Mesenteric fat pad (tissue), 1 donor: Measurements from ENCODE around the gene DNAJB4. TPM values are rescaled to one million over a fixed set of nuclear protein-coding genes. Genes with fewer than 3 reads are reported as not detected.

ENCODE experiments used
- DNase-seq: peaks from one replicate; pipeline ENCODE4 v3.0.0-alpha.2; 2020; ENCODE audit warnings: low spot score
- total RNA-seq: library from RNA; stranded (reverse); fragmentation: NEBNext Ultra II Directional; extraction: Animal tissue kit (Norgen Biotek cat#: 25700); gene quantifications from one replicate; pipeline ENCODE4 v1.2.1, GENCODE V29; 2021
- donor health status: DM: yes; HTN: yes; CAD: no.

The DNAJB4 gene
- total RNA-seq, 1 donor from 2014 or later: 25.2 TPM

- DNase-seq: no peak
Observed at GRCh38 chr1:78036450-78036849, 31.7 kb downstream of the DNAJB4 start.

GRCh38 chr1:78038071-78038470, 33.3 kb downstream of the DNAJB4 start:
- no peak for DNase-seq

- no peak for DNase-seq
Observed at GRCh38 chr1:78038491-78038939, 33.8 kb downstream of the DNAJB4 start.

- no peak for DNase-seq
Observed at GRCh38 chr1:78040484-78041089, 35.8 kb downstream of the DNAJB4 start.

- DNase-seq: no peak
Observed at GRCh38 chr1:78043436-78043835, 38.7 kb downstream of the DNAJB4 start.

GRCh38 chr1:78044796-78045562, 40.2 kb downstream of the DNAJB4 start:
- no peak for DNase-seq

GRCh38 chr1:78045563-78045925, 40.8 kb downstream of the DNAJB4 start:
- DNase-seq: no peak

- no peak for DNase-seq
Observed at GRCh38 chr1:78045926-78046778, 41.4 kb downstream of the DNAJB4 start, which contains the start of gene GIPC2. TSS of gene GIPC2 (plus strand) at chr1:78045966. CDS start at chr1:78046095, 129 bp downstream.

GRCh38 chr1:78047106-78047505, 42.4 kb downstream of the DNAJB4 start:
- DNase-seq: no peak

GRCh38 chr1:78047631-78048030, 42.9 kb downstream of the DNAJB4 start:
- no peak for DNase-seq

- no peak for DNase-seq
Observed at GRCh38 chr1:78048446-78048845, 43.7 kb downstream of the DNAJB4 start.

GRCh38 chr1:78049396-78049795, 44.7 kb downstream of the DNAJB4 start:
- DNase-seq: no peak

GRCh38 chr1:78051005-78051404, 46.3 kb downstream of the DNAJB4 start:
- DNase-seq: no peak

GRCh38 chr1:78052685-78053405, 48.1 kb downstream of the DNAJB4 start:
- DNase-seq: no peak

- DNase-seq: no peak
Observed at GRCh38 chr1:78053498-78053897, 48.8 kb downstream of the DNAJB4 start.

- DNase-seq: no peak
Observed at GRCh38 chr1:78054559-78054958, 49.8 kb downstream of the DNAJB4 start.

- no peak for DNase-seq
Observed at GRCh38 chr1:78054972-78055371, 50.2 kb downstream of the DNAJB4 start.

- no peak for DNase-seq
Observed at GRCh38 chr1:78055565-78056132, 50.9 kb downstream of the DNAJB4 start.

- no peak for DNase-seq
Observed at GRCh38 chr1:78058670-78059069, 53.9 kb downstream of the DNAJB4 start.

GRCh38 chr1:78060857-78061563, 56.3 kb downstream of the DNAJB4 start:
- DNase-seq: no peak
